Stimulated activated CD8-positive, alpha-beta memory T cell treated with anti-CD3 and anti-CD28 coated beads, Interleukin-7, amount 100 ng/mL, for 1 hour (primary cell): ENCODE measurements around the gene TLL2.

Source experiments
- DNase-seq, 2 donors: peaks; one replicate each; pipeline ENCODE4 v3.0.0-alpha.2; 2020; ENCODE audit warnings: low read depth in 2 of 2

TLL2 gene

GRCh38 chr10:96421995-96422394 is 91.7 kb downstream of the TLL2 start:
- DNase-seq, result no peak

GRCh38 chr10:96420228-96421009 is 93.3 kb downstream of the TLL2 start:
- no peak for DNase-seq

GRCh38 chr10:96419351-96419750 is 94.4 kb downstream of the TLL2 start:
- no peak for DNase-seq

GRCh38 chr10:96418582-96418981 is 95.1 kb downstream of the TLL2 start:
- DNase-seq, result no peak

- DNase-seq, result no peak
These were observed 96.3 kb downstream of the TLL2 start for GRCh38 chr10:96417441-96417840.

GRCh38 chr10:96416643-96417042 is 97.1 kb downstream of the TLL2 start:
- DNase-seq, result no peak

GRCh38 chr10:96415891-96416554 is 97.7 kb downstream of the TLL2 start:
- DNase-seq, result no peak

GRCh38 chr10:96415150-96415890 is 98.4 kb downstream of the TLL2 start:
- DNase-seq, result no peak

GRCh38 chr10:96414303-96414702 is 99.4 kb downstream of the TLL2 start:
- no peak for DNase-seq

- DNase-seq, result no peak
These were observed 100.5 kb downstream of the TLL2 start for GRCh38 chr10:96413151-96413787.

GRCh38 chr10:96411716-96412320 is 101.9 kb downstream of the TLL2 start:
- no peak for DNase-seq

- DNase-seq, result no peak
These were observed 103.4 kb downstream of the TLL2 start for GRCh38 chr10:96410296-96410695.

- DNase-seq, result no peak
These were observed 105.5 kb downstream of the TLL2 start for GRCh38 chr10:96408201-96408600.

GRCh38 chr10:96407560-96408069 is 106.1 kb downstream of the TLL2 start:
- no peak for DNase-seq

- DNase-seq, result no peak
These were observed 107.6 kb downstream of the TLL2 start for GRCh38 chr10:96406091-96406490.

- DNase-seq, result no peak
These were observed 111.1 kb downstream of the TLL2 start for GRCh38 chr10:96402417-96403305.

GRCh38 chr10:96401036-96401435 is 112.7 kb downstream of the TLL2 start:
- no peak for DNase-seq

GRCh38 chr10:96400465-96400864 is 113.3 kb downstream of the TLL2 start:
- no peak for DNase-seq

- DNase-seq, result no peak
These were observed 115.8 kb downstream of the TLL2 start for GRCh38 chr10:96397902-96398301.
